ENCODE results near the gene IFITM5.
"Not testable (repeated sequence)": the region's sequence is repeated elsewhere in the genome, so short reads cannot be mapped to it uniquely, and the experiment has no call there.

The IFITM5 gene

GRCh38 chr11:299081-299891 is at the start of gene IFITM5:
IFITM5 (minus strand) TSS chr11:299526; CDS start chr11:299490, 36 bp downstream.
- Mint-ChIP-seq H3K4me1 (peaks cover 40% of the 10 kb centered on the region), H3K9me3 (no peaks in the 10 kb centered on the region), H3K27me3 (peaks cover 3% of the 10 kb centered on the region), H3K27ac (no peak within 1 kb of the TSS), H3K4me3 (no peak within 1 kb of the TSS), H3K36me3 (no peaks in the 10 kb centered on the region)

- H3K36me3 Mint-ChIP-seq: no peaks in the 10 kb centered on the region
- no peak overlapping the region for H3K4me3 Mint-ChIP-seq
- H3K27me3 Mint-ChIP-seq: no peaks in the 10 kb centered on the region
- no peak overlapping the region for H3K27ac Mint-ChIP-seq
- H3K4me1 Mint-ChIP-seq: peaks cover 25% of the 10 kb centered on the region
- no peaks in the 10 kb centered on the region for H3K9me3 Mint-ChIP-seq
Observed at GRCh38 chr11:346529-346928, 47.2 kb upstream of the IFITM5 start.

- Mint-ChIP-seq H3K4me1 (peaks cover 26% of the 10 kb centered on the region), H3K36me3 (no peaks in the 10 kb centered on the region), H3K27me3 (no peaks in the 10 kb centered on the region), H3K9me3 (no peaks in the 10 kb centered on the region), H3K27ac (no peak overlapping the region), H3K4me3 (no peak overlapping the region)
Observed at GRCh38 chr11:344836-345578, 45.7 kb upstream of the IFITM5 start.

GRCh38 chr11:342328-342727 is 43.0 kb upstream of the IFITM5 start:
- Mint-ChIP-seq H3K27me3 (no peaks in the 10 kb centered on the region), H3K36me3 (no peaks in the 10 kb centered on the region), H3K4me1 (peaks cover 26% of the 10 kb centered on the region), H3K9me3 (no peaks in the 10 kb centered on the region), H3K4me3 (no peak overlapping the region), H3K27ac (no peak overlapping the region)

DNA sequence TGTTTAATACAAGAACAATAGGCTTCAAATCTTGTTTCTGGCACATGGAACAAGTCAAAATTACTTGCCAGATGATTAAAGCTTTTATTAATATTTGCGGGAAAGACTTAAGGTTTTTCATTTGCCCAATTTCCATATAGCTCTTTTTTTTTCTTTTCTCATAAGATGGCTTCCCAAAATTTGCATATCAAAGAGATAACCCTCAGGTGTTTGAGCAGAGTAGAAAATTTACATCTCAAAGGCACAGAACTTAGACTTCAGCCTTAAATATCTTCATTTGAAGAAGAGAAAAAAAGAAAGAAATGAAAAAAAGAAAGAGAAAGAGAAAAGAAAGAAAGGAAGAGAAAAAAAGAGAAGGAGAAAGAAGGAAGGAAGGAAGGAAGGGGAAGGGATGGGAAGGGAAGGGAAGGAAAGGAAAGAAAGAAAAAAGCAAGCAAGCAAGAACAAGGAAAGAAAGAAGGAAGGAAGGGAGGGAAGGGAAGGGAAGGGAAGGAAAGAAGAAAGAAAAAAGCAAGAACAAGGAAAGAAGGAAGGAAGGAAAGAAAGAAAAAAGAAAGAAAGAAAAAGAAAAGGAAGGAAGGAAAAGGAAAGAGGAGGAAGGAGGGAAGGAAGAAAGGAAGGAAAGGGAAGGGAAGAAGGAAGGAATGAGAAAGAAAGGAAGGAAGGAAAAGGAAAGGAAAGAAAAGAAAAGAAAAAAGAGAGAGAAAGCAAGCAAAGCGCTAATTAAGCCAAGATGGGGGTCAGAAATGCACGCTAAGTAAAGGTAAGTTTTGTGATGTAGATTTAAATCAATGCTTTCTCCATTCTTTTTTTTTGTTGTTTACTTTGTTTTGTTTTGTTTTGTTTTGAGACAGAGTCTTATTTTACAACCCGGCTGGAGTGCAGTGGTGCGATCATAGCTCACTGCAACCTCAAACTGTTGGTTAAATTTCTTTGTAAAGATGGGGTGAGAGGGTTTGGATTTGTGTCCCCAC is 41.5 kb upstream of the IFITM5 start:
- Mint-ChIP-seq H3K27ac (peak overlapping the region; percentile 82), H3K4me3 (no peak overlapping the region), H3K36me3 (no peaks in the 10 kb centered on the region), H3K27me3 (no peaks in the 10 kb centered on the region), H3K9me3 (no peaks in the 10 kb centered on the region), H3K4me1 (peaks cover 38% of the 10 kb centered on the region)

DNA sequence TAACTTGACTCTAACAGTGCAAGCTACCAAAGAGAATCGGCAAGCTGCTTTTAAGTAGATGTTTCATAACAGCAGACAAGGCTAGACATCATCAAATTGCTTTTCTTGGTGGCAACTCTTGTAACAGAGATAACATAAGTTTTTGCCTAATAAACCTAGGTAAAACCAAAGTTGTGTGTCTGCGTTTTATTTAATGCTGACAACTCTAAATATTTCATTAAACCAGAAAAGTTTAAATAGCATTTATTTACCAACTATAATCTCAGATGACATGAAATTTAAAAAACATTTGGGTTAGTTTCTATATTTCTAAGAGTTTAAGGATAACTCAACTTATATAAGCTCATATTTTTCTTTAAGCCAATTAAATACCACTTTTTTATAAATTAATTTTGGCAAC is 40.6 kb upstream of the IFITM5 start:
- H3K27ac Mint-ChIP-seq: no peak overlapping the region
- H3K27me3 Mint-ChIP-seq: no peaks in the 10 kb centered on the region
- H3K36me3 Mint-ChIP-seq: no peaks in the 10 kb centered on the region
- H3K9me3 Mint-ChIP-seq: no peaks in the 10 kb centered on the region
- no peak overlapping the region for H3K4me3 Mint-ChIP-seq
- H3K4me1 Mint-ChIP-seq: peaks cover 44% of the 10 kb centered on the region

DNA sequence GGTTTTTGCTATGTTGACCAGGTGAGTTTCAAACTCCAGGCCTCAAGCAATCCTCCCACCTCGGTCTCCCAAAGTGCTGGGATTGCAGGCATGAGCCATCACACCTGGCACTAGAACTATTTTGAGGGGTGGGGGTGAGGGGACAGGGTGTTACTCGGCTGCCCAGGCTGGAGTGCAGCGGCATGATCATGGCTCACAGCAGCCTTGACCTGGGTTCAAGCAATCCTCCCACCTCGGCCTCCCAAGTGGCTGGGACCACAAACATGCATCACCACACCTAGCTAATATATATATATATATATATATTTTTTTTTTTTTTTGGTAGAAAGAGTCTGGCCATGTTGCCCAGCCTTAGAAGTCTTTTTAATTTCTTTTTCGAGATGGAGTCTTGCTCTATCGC is 38.4 kb upstream of the IFITM5 start:
- H3K9me3 Mint-ChIP-seq: no peaks in the 10 kb centered on the region
- H3K27ac Mint-ChIP-seq: no peak overlapping the region
- H3K27me3 Mint-ChIP-seq: no peaks in the 10 kb centered on the region
- no peak overlapping the region for H3K4me3 Mint-ChIP-seq
- no peaks in the 10 kb centered on the region for H3K36me3 Mint-ChIP-seq
- peaks cover 49% of the 10 kb centered on the region for H3K4me1 Mint-ChIP-seq

DNA sequence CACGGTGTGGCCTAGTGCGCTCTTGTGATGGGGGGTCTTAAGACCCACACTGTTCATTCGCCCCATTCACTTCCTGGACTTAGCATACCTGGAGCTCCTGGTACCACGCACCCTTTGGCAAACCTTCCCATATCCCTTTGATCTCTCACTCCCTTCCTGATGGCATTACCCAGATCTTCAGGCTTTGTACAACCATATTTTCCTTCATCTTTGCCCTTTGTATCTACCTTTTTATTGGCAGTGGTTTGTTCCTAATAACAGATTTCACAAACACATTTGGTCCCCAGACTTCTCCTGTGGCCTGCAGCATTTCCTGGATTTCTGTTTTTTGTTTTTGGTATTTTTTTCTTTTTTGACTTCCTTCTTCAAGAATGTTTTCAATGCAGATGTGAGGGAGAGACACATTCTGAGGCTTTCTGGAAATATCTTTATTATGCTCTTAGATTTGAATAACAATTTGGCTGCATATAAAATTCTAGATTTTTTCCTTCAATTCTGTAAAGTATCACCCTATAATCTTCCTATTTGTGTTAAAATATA is 37.4 kb upstream of the IFITM5 start:
- no peaks in the 10 kb centered on the region for H3K36me3 Mint-ChIP-seq
- H3K27ac Mint-ChIP-seq: peak overlapping the region; percentile 69
- no peaks in the 10 kb centered on the region for H3K27me3 Mint-ChIP-seq
- H3K9me3 Mint-ChIP-seq: no peaks in the 10 kb centered on the region
- no peak overlapping the region for H3K4me3 Mint-ChIP-seq
- peaks cover 48% of the 10 kb centered on the region for H3K4me1 Mint-ChIP-seq

DNA sequence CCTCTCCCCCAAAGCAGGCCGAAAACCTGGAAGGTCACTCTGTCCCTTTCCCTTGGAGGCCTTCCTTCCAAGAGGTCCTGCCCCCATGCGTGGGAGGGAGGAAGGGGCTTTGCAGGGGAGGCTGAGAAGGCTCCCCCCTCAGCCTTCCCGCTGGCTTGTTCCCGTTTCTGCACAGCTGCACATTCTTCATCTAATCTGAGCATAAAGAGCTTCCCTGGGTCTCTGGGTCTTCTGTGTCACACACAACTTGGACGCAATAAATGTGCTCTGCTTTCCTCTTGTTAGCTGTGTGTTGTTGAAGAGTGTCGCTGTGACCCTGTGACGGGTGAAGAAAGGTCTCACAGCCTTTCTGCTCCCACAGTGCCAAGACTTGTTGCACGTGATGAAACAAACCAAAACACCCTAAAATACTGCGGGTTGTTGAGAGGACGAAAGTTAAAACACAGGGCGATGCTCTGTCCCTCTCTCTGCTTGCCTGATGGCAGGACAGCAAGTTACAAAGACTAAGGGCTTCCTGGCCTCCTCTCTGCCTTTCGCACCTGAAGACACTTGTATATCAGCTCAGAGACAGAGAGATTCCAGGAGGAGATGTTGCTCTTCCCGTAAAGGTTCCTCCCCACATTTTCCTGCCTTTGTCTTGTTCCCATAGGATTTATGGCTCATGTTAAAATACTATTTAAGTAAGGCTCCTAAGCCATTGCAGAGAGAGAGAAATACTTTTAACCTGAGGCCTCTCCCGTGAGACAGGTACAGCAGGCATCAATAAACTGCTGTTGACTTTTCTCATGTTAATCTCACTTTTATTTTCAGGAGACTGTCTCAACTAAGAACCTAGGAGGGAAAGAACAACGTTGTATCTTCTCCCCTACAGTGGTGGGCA is 36.7 kb upstream of the IFITM5 start:
- H3K27me3 Mint-ChIP-seq: no peaks in the 10 kb centered on the region
- peak overlapping the region; percentile 69 for H3K27ac Mint-ChIP-seq
- H3K4me3 Mint-ChIP-seq: no peak overlapping the region

GRCh38 chr11:334264-334994 is 35.1 kb upstream of the IFITM5 start:
- no peak overlapping the region for H3K27ac Mint-ChIP-seq
- no peaks in the 10 kb centered on the region for H3K27me3 Mint-ChIP-seq
- peaks cover 54% of the 10 kb centered on the region for H3K4me1 Mint-ChIP-seq

More for the DNA sequence above, 36.7 kb upstream of the IFITM5 start:
- Mint-ChIP-seq H3K9me3 (no peaks in the 10 kb centered on the region), H3K4me1 (peaks cover 48% of the 10 kb centered on the region), H3K36me3 (no peaks in the 10 kb centered on the region)

GRCh38 chr11:333616-334263 is 34.4 kb upstream of the IFITM5 start:
- peaks cover 60% of the 10 kb centered on the region for H3K4me1 Mint-ChIP-seq
- H3K9me3 Mint-ChIP-seq, H3K36me3 Mint-ChIP-seq, H3K27ac Mint-ChIP-seq, H3K4me3 Mint-ChIP-seq, H3K27me3 Mint-ChIP-seq: not testable (repeated sequence)

More at GRCh38 chr11:334264-334994, 35.1 kb upstream of the IFITM5 start:
- H3K9me3 Mint-ChIP-seq: no peaks in the 10 kb centered on the region
- no peak overlapping the region for H3K4me3 Mint-ChIP-seq
- no peaks in the 10 kb centered on the region for H3K36me3 Mint-ChIP-seq

DNA sequence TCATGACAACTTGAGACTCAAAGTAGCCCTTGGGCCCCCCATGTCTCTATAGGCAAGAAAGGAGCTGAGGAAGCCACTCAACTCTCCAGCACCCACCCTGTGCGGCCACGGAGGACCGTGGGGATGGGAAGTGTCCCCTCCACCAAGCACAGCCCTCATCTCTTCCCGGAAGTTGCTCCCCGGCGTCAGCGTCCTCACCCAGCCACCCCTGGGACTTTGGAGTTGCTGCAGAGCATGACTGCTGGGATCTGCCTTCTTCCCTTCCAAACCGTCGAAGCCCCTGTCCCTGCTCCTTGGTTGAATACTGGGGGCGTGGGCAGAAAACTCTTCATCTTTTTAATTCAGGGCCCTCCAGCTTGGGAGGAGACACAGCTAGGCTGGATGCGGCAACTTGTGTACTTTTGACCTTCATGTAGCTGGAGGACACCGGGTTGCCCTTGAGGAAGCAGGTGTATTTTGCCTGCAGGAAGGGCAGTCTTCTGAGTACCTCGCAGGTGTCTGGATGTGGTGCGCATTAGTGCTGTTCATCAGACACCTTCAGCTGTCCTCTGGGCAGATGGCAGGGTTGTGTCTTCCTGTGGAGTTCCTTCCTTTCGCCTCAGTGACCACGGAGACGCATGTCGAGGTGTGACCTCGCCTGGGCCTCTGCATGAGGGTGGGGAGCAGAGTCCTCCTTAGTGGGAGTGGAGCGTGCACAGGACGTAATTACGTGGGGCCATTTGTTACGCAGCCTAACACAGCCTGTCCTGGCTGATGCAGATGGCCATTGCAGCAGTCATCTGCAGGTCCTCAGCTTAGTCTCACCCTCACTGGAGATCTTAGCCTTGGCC is 33.5 kb upstream of the IFITM5 start:
- Mint-ChIP-seq H3K4me1 (peaks cover 60% of the 10 kb centered on the region), H3K27me3 (no peaks in the 10 kb centered on the region), H3K27ac (no peak overlapping the region), H3K9me3 (no peaks in the 10 kb centered on the region), H3K4me3 (no peak overlapping the region), H3K36me3 (no peaks in the 10 kb centered on the region)
